Endodermal cell (in vitro differentiated cells): Measurements from ENCODE around the gene ABR. TPM values are rescaled to one million over a fixed set of nuclear protein-coding genes. Genes with fewer than 3 reads are reported as not detected.

ENCODE experiments used
- DNase-seq: peaks from one replicate; pipeline ENCODE4 v3.0.0-alpha.2; 2017
- H3K27ac ChIP-seq: 2 replicates; pipeline ENCODE4 v1.5.1; 2013; ENCODE audit warnings: mild to moderate bottlenecking, low read depth, low read length, moderate library complexity
- H3K27me3 ChIP-seq: 2 replicates; pipeline ENCODE4 v1.6.1; 2013; ENCODE audit warnings: mild to moderate bottlenecking, low read length, moderate library complexity; ENCODE audit not compliant: insufficient read depth, control insufficient read depth, poor library complexity, severe bottlenecking
- H3K36me3 ChIP-seq: 2 replicates; pipeline ENCODE4 v1.7.0; 2013; ENCODE audit warnings: mild to moderate bottlenecking, low read length, moderate library complexity; ENCODE audit not compliant: control insufficient read depth, insufficient read depth
- H3K4me1 ChIP-seq: one replicate; pipeline ENCODE4 v1.7.0; 2013; ENCODE audit warnings: low read length; ENCODE audit not compliant: control insufficient read depth, insufficient read depth
- H3K4me3 ChIP-seq: 2 replicates; pipeline ENCODE4 v1.5.1; 2013; ENCODE audit warnings: mild to moderate bottlenecking, low read length, moderate library complexity
- H3K9ac ChIP-seq: 2 replicates; pipeline ENCODE4 v1.6.1; 2013; ENCODE audit warnings: mild to moderate bottlenecking, low read length, moderate library complexity; ENCODE audit not compliant: poor library complexity, severe bottlenecking; ENCODE audit errors: extremely low read depth
- H3K9me3 ChIP-seq: 2 replicates; pipeline ENCODE4 v1.6.1; 2013; ENCODE audit warnings: mild to moderate bottlenecking, low read length, moderate library complexity; ENCODE audit not compliant: control insufficient read depth
- H3K27ac Mint-ChIP-seq: 2 replicates; pipeline ENCODE4 v1.8.0; 2020; ENCODE audit warnings: mixed read lengths
- H3K27me3 Mint-ChIP-seq: 2 replicates; pipeline ENCODE4 v1.8.0; 2021; ENCODE audit warnings: mild to moderate bottlenecking, mixed read lengths; ENCODE audit not compliant: insufficient read depth
- H3K36me3 Mint-ChIP-seq: 2 replicates; pipeline ENCODE4 v1.8.0; 2020; ENCODE audit warnings: low read depth, mixed read lengths
- H3K4me1 Mint-ChIP-seq: 2 replicates; pipeline ENCODE4 v1.8.0; 2020; ENCODE audit warnings: mixed read lengths
- H3K4me3 Mint-ChIP-seq: 2 replicates; pipeline ENCODE4 v1.8.0; 2020; ENCODE audit warnings: mild to moderate bottlenecking, moderate library complexity, mixed read lengths
- H3K9me3 Mint-ChIP-seq: 2 replicates; pipeline ENCODE4 v1.8.0; 2020; ENCODE audit warnings: mild to moderate bottlenecking, mixed read lengths
- CTCF ChIP-seq: fragments of 200-600 bp; sonication (generic); conservative IDR thresholded peaks from 2 replicates; pipeline ENCODE4 v1.5.0; 2021; ENCODE audit warnings: antibody characterized with exemption, mild to moderate bottlenecking
- WGBS, 2 experiments: methylation state at CpG; one replicate each; pipeline versions ENCODE4 v1.1.5 to v1.1.7; 2013; ENCODE audit warnings: missing lambda C conversion rate in 2 of 2, mixed read lengths in 1 of 2; ENCODE audit not compliant: insufficient coverage in 1 of 2, insufficient read length in 1 of 2; 5-methylcytosine and 5-hydroxymethylcytosine counted together
- total RNA-seq, 2 donors: library from RNA; stranded (reverse); fragmentation: NEBNext Ultra II Directional in 1 of 2; extraction: Animal tissue kit (Norgen Biotek cat#: 25700) in 1 of 2; gene quantifications; 2 replicates in 1 of 2; 3 replicates in 1 of 2; pipeline ENCODE4 v1.2.1, GENCODE V29; 2021

ABR gene
- total RNA-seq, 2 donors from 2014 or later: 51.1 to 58.7 TPM

- Histone ChIP-seq H3K4me1 (no peaks in the 10 kb centered on the region), H3K27ac (no peak overlapping the region), H3K9ac (no peak overlapping the region), H3K27me3 (peaks cover 30% of the 10 kb centered on the region), H3K4me3 (no peak overlapping the region), H3K36me3 (no peaks in the 10 kb centered on the region), H3K9me3 (no peaks in the 10 kb centered on the region)
- H3K27ac Mint-ChIP-seq: no peak overlapping the region
- TF ChIP-seq CTCF: no peak
- H3K9me3 Mint-ChIP-seq: no peaks in the 10 kb centered on the region
- peaks cover 38% of the 10 kb centered on the region for H3K27me3 Mint-ChIP-seq
- H3K4me1 Mint-ChIP-seq: peaks cover 1% of the 10 kb centered on the region
- no peak for DNase-seq
- no peaks in the 10 kb centered on the region for H3K36me3 Mint-ChIP-seq
- H3K4me3 Mint-ChIP-seq: no peak overlapping the region
- WGBS, 2 experiments: 81 to 85% methylated on average over 6 to 11 of the region's 11 CpGs
Observed at GRCh38 chr17:1182811-1183170, 3.0 kb upstream of the ABR start.

GRCh38 chr17:1181753-1182137 is 2.0 kb upstream of the ABR start:
- Mint-ChIP-seq H3K4me1 (peaks cover 6% of the 10 kb centered on the region), H3K36me3 (no peaks in the 10 kb centered on the region), H3K27me3 (peaks cover 39% of the 10 kb centered on the region), H3K9me3 (no peaks in the 10 kb centered on the region), H3K4me3 (no peak overlapping the region), H3K27ac (no peak overlapping the region)
- WGBS, 2 experiments: 53 to 56% methylated on average over 9 to 14 of the region's 14 CpGs
- Histone ChIP-seq H3K27me3 (peaks cover 30% of the 10 kb centered on the region), H3K9ac (no peak overlapping the region), H3K4me1 (no peaks in the 10 kb centered on the region), H3K4me3 (no peak overlapping the region), H3K27ac (no peak overlapping the region), H3K9me3 (no peaks in the 10 kb centered on the region), H3K36me3 (no peaks in the 10 kb centered on the region)
- no peak for DNase-seq
- no peak for TF ChIP-seq CTCF

GRCh38 chr17:1180958-1181752 is 1.4 kb upstream of the ABR start:
- Mint-ChIP-seq H3K4me3 (peak overlapping the region; percentile 47), H3K27me3 (peaks cover 39% of the 10 kb centered on the region), H3K27ac (no peak overlapping the region), H3K4me1 (peaks cover 6% of the 10 kb centered on the region), H3K36me3 (no peaks in the 10 kb centered on the region), H3K9me3 (no peaks in the 10 kb centered on the region)
- H3K4me1 ChIP-seq: no peaks in the 10 kb centered on the region
- peaks cover 30% of the 10 kb centered on the region for H3K27me3 ChIP-seq
- no peak overlapping the region for H3K27ac ChIP-seq
- no peaks in the 10 kb centered on the region for H3K36me3 ChIP-seq
- 38 to 39% methylated on average over 14 to 23 of the region's 23 CpGs for WGBS, 2 experiments
- H3K9ac ChIP-seq: no peak overlapping the region
- no peak overlapping the region for H3K4me3 ChIP-seq
- DNase-seq: peak; percentile 91
- H3K9me3 ChIP-seq: no peaks in the 10 kb centered on the region
- peak; percentile 12 for TF ChIP-seq CTCF
